ENCODE results near the gene ERG.

The ERG gene

GRCh38 chr21:38472412-38473108 lies 25.7 kb downstream of the ERG start:
- DNase-seq = no peak

- DNase-seq = no peak
Observed at GRCh38 chr21:38471766-38472165, 26.5 kb downstream of the ERG start.

GRCh38 chr21:38470755-38471154 lies 27.5 kb downstream of the ERG start:
- DNase-seq = no peak

GRCh38 chr21:38469642-38470041 lies 28.6 kb downstream of the ERG start:
- DNase-seq = no peak

DNA sequence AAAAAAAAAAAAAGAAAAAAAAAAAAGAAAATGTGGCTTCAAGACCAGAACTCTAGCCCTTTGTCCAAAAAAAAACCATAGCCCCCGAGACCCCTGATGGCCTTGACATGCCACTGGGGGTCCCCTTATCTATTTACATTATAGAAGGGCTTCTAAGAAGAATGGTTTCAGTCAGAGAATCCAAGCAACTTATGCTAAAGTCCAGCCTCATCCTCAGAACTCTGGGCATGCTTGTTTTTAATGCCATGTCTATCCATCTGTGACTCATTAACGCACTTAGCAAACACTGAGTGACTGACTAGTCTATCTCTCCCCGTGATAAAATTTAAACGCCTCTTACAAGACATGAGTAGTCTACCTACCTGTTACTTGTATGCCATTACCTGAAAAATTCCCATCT lies 29.3 kb downstream of the ERG start:
- no peak for DNase-seq

- DNase-seq = no peak
Observed at GRCh38 chr21:38467911-38468310, 30.4 kb downstream of the ERG start.

DNA sequence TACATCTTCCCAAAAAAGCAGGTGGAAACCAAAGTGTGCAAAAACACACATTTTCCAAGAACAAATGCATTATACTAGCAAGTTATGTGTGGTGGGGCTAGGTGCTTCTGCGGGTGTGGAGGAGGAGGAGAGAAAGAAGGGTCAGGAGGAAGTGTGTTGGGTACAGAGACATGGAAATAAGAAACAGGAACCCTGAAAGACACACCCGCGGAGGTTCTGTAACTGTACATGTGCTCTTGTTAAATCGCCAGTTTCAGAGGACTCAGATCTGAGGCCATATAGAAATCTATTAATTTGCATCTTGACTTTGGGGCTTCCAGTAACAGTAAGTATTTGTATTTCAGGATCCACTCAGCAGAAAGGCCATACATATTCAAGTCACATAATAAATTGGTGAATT lies 30.9 kb downstream of the ERG start:
- no peak for DNase-seq

GRCh38 chr21:38460171-38460742 lies 38.0 kb downstream of the ERG start:
- no peak for DNase-seq

GRCh38 chr21:38459490-38459889 lies 38.8 kb downstream of the ERG start:
- no peak for DNase-seq

DNA sequence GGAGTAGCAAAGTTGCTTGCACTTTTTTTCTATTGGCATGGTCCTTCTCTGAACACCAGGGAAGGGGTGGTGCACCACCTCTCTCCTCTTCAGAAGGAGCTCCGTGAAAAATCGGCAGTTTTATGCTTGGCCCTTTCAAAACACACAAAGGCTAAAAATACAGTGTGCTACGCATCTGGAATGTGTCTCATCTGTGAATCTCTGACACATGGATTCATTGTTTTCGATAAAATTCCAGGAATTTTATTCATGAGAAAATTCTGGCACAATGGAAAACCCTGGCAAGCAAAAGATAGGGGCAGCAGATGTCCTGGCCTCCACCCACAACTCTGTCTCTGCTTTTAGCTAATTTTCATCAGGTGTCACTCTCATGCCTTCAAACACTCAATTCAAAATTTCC lies 42.9 kb downstream of the ERG start:
- DNase-seq = no peak

GRCh38 chr21:38454702-38455101 lies 43.6 kb downstream of the ERG start:
- DNase-seq = no peak

GRCh38 chr21:38454161-38454560 lies 44.1 kb downstream of the ERG start:
- no peak for DNase-seq

- no peak for DNase-seq
Observed at GRCh38 chr21:38448671-38449385, 49.4 kb downstream of the ERG start.

- no peak for DNase-seq
Observed at GRCh38 chr21:38447611-38448010, 50.7 kb downstream of the ERG start.

DNA sequence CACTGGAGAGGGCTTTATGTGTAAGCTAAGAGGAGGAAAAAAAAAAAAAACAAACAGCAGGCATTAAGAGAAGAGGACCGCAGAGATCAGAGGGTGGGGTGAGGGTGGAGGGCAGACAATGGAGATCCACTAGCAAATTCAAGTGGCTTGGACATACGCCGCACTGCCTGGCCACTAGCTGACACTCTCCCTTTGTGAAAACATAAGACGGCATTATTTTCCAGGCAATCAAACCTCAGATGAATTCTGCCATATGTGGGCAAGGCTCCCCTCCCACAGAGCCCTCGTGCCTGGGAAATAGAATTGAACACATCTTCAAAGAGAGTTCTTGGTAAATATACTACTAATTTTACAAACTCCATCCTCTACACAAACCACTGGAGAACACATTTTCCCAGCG lies 53.6 kb downstream of the ERG start:
- no peak for DNase-seq

DNA sequence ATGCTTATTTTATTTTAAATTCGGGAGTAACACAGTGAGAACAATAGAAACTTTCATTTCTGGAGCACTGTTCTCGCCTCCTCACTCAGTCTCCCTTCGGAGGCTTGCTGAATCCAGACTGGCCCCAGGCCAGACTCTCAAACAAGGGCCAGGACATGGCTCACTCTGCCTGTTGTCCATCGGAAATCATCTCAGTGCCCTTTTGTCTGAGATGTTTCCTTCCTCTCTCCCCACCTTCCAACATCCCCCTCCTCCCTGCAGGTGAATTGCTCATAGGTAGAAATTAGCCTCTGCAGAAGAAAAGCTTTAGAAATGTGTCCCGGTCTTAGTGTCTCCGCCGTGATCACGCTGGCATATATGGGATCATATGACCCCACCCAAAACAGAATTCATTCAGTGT lies 55.2 kb downstream of the ERG start:
- no peak for DNase-seq

DNA sequence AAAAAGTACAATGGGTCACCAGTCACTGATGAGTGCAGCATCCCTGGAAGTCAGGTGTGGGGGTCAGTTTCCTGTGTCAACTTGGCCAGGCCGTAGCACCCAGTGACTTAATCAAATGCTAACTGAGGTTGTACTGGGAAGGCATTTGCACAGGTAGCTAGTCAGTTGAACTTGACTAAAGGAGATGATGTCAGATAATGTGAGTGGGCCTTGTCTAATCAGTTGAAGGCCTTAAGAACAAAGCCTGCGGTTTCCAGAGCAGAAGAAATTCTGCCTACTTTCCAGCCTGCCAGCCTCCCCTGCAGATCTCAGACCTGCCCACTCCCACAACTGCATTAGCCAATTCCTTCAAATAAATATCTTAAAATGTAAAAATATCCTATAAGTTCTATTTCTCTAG lies 57.1 kb downstream of the ERG start:
- no peak for DNase-seq

GRCh38 chr21:38440746-38441145 lies 57.5 kb downstream of the ERG start:
- DNase-seq = no peak

- DNase-seq = no peak
Observed at GRCh38 chr21:38439957-38440356, 58.3 kb downstream of the ERG start.

GRCh38 chr21:38439426-38439825 lies 58.9 kb downstream of the ERG start:
- no peak for DNase-seq

DNA sequence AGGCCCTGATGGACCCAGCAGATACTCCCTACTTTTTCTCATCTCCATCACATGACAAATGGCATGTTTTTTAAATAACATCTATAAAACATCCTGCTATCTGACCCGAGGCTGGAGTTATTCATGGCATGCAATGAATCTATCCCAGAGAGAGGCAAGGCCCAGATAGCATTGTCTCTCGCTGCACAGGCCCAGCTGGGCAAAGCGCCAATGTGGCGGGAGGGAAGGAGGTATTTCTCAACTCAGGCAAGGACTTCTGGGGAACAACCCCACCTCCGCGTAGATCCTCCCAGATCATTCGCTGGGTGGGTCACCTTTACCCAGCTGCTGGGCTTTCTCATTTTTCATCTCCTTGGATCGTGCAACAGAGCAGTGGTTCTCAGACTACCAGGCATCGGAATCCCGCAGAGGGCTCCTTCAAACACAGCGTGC lies 59.8 kb downstream of the ERG start:
- no peak for DNase-seq

DNA sequence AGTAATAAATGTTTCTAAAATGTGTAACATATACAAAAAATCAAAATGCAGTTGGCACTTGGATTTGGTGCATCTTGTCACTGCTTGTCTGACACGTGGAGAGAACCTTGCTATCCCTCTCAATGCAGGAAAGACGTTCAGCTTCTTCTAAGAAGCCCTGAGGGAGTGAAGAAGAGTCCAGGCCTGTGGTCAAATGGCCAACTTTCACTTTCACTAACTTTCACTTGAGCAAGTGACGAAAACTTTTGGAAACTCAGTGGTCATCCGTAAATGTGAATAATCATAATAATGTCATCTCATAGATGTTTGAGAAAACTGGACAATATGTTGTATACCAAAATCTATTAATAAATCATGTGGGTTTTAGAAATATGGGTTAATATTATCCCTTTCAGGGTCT lies 61.9 kb downstream of the ERG start:
- no peak for DNase-seq

GRCh38 chr21:38434913-38435533 lies 63.3 kb downstream of the ERG start:
- DNase-seq = no peak

DNA sequence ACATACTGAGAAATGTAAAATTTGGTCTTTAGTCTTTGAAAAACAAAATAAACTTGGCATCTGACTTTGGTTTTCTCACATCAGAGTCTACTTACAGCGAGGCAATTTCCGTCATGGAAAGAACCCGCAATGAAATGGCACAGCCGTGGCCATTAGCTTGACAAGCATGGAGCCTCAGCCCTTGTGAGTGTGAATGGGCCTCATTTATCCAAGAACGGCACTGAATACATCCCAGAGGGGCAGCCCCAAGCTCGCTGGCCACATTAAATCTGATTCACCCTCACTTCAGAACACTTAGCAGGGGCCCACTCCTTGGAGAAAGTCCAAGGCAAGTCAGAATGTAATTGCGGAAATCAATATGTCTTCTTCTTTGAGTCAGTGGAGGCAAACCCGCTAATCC lies 64.8 kb downstream of the ERG start:
- no peak for DNase-seq
